Coronary artery (tissue), 2 donors: ENCODE data around the gene FAM156B.
"Not testable (repeated sequence)": the region's sequence is repeated elsewhere in the genome, so short reads cannot be mapped to it uniquely, and the experiment has no call there.

Experiments used
- DNase-seq: peaks from one replicate; pipeline ENCODE4 v3.0.0-alpha.2; 2017; ENCODE audit warnings: low spot score
- H3K27ac ChIP-seq, 2 donors: fragments of 200-600 bp; sonication (generic); one replicate each; pipeline ENCODE4 v1.5.1; 2016 to 2019
- H3K4me3 ChIP-seq: fragments of 200-600 bp; sonication (generic); 2 replicates; pipeline ENCODE4 v1.5.1; 2016; ENCODE audit warnings: mild to moderate bottlenecking, moderate library complexity
- CTCF ChIP-seq: fragments of 200-600 bp; sonication (generic); IDR thresholded peaks from one replicate; pipeline ENCODE4 v1.5.1; 2019; ENCODE audit warnings: antibody characterized with exemption

Gene FAM156B

GRCh38 chrX:52896855-52897709, at the start of gene FAM156B:
Gene FAM156B (plus strand): TSS chrX:52897330. CDS start chrX:52907226, 9,896 bp downstream.
- H3K4me3 ChIP-seq, H3K27ac ChIP-seq, DNase-seq: not testable (repeated sequence)

- no peak for DNase-seq
- Histone ChIP-seq H3K4me3 (no peak overlapping the region), H3K27ac (no peak overlapping the region)
- TF ChIP-seq CTCF = no peak
Measured at GRCh38 chrX:52852110-52852860, 44.8 kb upstream of the FAM156B start.

GRCh38 chrX:52856991-52857525, 40.1 kb upstream of the FAM156B start:
- H3K27ac ChIP-seq, DNase-seq, H3K4me3 ChIP-seq: not testable (repeated sequence)

GRCh38 chrX:52865343-52865998, 31.7 kb upstream of the FAM156B start:
- no peak for TF ChIP-seq CTCF
- no peak overlapping the region for H3K4me3 ChIP-seq
- DNase-seq = no peak

GRCh38 chrX:52867610-52868348, 29.4 kb upstream of the FAM156B start, which contains the start of gene XAGE3:
Gene XAGE3 (minus strand): TSS chrX:52868083. CDS start chrX:52867133, 950 bp downstream.
- DNase-seq = no peak
- Histone ChIP-seq H3K4me3 (no peak within 1 kb of the TSS), H3K27ac (no peak within 1 kb of the TSS)
- TF ChIP-seq CTCF = no peak

More at GRCh38 chrX:52865343-52865998, 31.7 kb upstream of the FAM156B start:
- no peak overlapping the region for H3K27ac ChIP-seq

GRCh38 chrX:52870046-52870445, 27.1 kb upstream of the FAM156B start:
- Histone ChIP-seq H3K4me3 (no peak overlapping the region), H3K27ac (no peak overlapping the region)
- DNase-seq = no peak
- no peak for TF ChIP-seq CTCF

GRCh38 chrX:52873825-52874224, 23.3 kb upstream of the FAM156B start:
- not testable (repeated sequence) for H3K27ac ChIP-seq, H3K4me3 ChIP-seq, DNase-seq

GRCh38 chrX:52874661-52875060, 22.5 kb upstream of the FAM156B start:
- no peak overlapping the region for H3K27ac ChIP-seq
- TF ChIP-seq CTCF = no peak
- H3K4me3 ChIP-seq = no peak overlapping the region
- no peak for DNase-seq

GRCh38 chrX:52875436-52875835, 21.7 kb upstream of the FAM156B start:
- not testable (repeated sequence) for H3K4me3 ChIP-seq, DNase-seq, H3K27ac ChIP-seq

- not testable (repeated sequence) for H3K27ac ChIP-seq, DNase-seq, H3K4me3 ChIP-seq
Measured at GRCh38 chrX:52876386-52876785, 20.7 kb upstream of the FAM156B start.

- H3K4me3 ChIP-seq, H3K27ac ChIP-seq, DNase-seq: not testable (repeated sequence)
Measured at GRCh38 chrX:52887459-52887858, 9.7 kb upstream of the FAM156B start.
